Keratinocyte (primary cell): ENCODE data around the gene GPR176. TPM values are rescaled to one million over a fixed set of nuclear protein-coding genes. Genes with fewer than 3 reads are reported as not detected.

Experiments used
- DNase-seq: peaks from one replicate; pipeline ENCODE4 v3.0.0-alpha.2; 2011; ENCODE audit warnings: low read depth, missing footprints, low spot score
- FAIRE-seq: peaks from 2 replicates; lab custom pipeline; 2011; peaks lifted over from hg19 to GRCh38; lab: Jason Lieb, UNC
- H2AFZ ChIP-seq: 2 replicates; pipeline ENCODE4 v1.6.0; 2012; ENCODE audit warnings: low read length, control low read depth, inconsistent platforms; ENCODE audit not compliant: control insufficient read depth
- H3K27ac ChIP-seq: 2 replicates; pipeline ENCODE4 v1.5.1; 2011; ENCODE audit warnings: low read length; ENCODE audit not compliant: control insufficient read depth, insufficient read depth
- H3K27me3 ChIP-seq: 3 replicates; pipeline ENCODE4 v1.6.0; 2011; ENCODE audit warnings: low read length; ENCODE audit not compliant: control insufficient read depth, insufficient read depth; ENCODE audit errors: extremely low read depth
- H3K36me3 ChIP-seq, 2 experiments: 2 replicates in 1 of 2; 3 replicates in 1 of 2; pipeline ENCODE4 v1.5.1; 2011; ENCODE audit warnings: low read length in 2 of 2, mild to moderate bottlenecking in 1 of 2; ENCODE audit not compliant: control insufficient read depth in 2 of 2, insufficient read depth in 2 of 2; ENCODE audit errors: extremely low read depth in 1 of 2
- H3K4me1 ChIP-seq: 3 replicates; pipeline ENCODE4 v1.5.1; 2011; ENCODE audit warnings: low read length; ENCODE audit not compliant: control insufficient read depth, insufficient read depth; ENCODE audit errors: extremely low read depth
- H3K4me2 ChIP-seq: 3 replicates; pipeline ENCODE4 v1.6.0; 2011; ENCODE audit warnings: low read depth, low read length; ENCODE audit not compliant: control insufficient read depth, insufficient read depth; ENCODE audit errors: extremely low read depth
- H3K4me3 ChIP-seq, 3 experiments: fragments of 200-600 bp in 1 of 3; sonication (generic) in 1 of 3; 2 replicates in 2 of 3; 3 replicates in 1 of 3; pipeline ENCODE4 v1.5.1; 2011 to 2016; ENCODE audit warnings: low read length in 3 of 3, mild to moderate bottlenecking in 3 of 3, control low read depth in 2 of 3, inconsistent platforms in 1 of 3, low read depth in 1 of 3, mixed read lengths in 1 of 3, mixed run types in 1 of 3, moderate library complexity in 1 of 3; ENCODE audit not compliant: control insufficient read depth in 2 of 3, insufficient read depth in 2 of 3; ENCODE audit errors: extremely low read depth in 1 of 3
- H3K79me2 ChIP-seq: 2 replicates; pipeline ENCODE4 v1.6.0; 2012; ENCODE audit warnings: low read length; ENCODE audit not compliant: control insufficient read depth, insufficient read depth
- H3K9ac ChIP-seq: 3 replicates; pipeline ENCODE4 v1.6.0; 2011; ENCODE audit warnings: low read length; ENCODE audit not compliant: control insufficient read depth, insufficient read depth; ENCODE audit errors: extremely low read depth
- H3K9me1 ChIP-seq: 3 replicates; pipeline ENCODE4 v1.6.0; 2011; ENCODE audit warnings: low read length; ENCODE audit not compliant: control insufficient read depth, insufficient read depth; ENCODE audit errors: extremely low read depth
- H3K9me3 ChIP-seq: 2 replicates; pipeline ENCODE4 v1.5.1; 2012; ENCODE audit warnings: low read depth, low read length; ENCODE audit not compliant: control insufficient read depth
- H4K20me1 ChIP-seq: 3 replicates; pipeline ENCODE4 v1.6.0; 2011; ENCODE audit warnings: low read length; ENCODE audit not compliant: control insufficient read depth, insufficient read depth; ENCODE audit errors: extremely low read depth
- CTCF ChIP-seq, 3 experiments: IDR thresholded peaks in 1 of 3; conservative IDR thresholded peaks in 1 of 3; optimal IDR thresholded peaks in 1 of 3; 2 replicates in 2 of 3; 3 replicates in 1 of 3; pipeline versions ENCODE3 to v1.5.1; 2011; ENCODE audit warnings: low read length in 3 of 3, mild to moderate bottlenecking in 3 of 3, moderate library complexity in 2 of 3, control low read depth in 1 of 3, inconsistent platforms in 1 of 3; ENCODE audit not compliant: insufficient read depth in 2 of 3; ENCODE audit errors: extremely low read depth in 1 of 3
- EZH2 ChIP-seq: IDR thresholded peaks from one replicate; pipeline ENCODE4 v1.6.1; 2012; ENCODE audit warnings: inconsistent platforms, mild to moderate bottlenecking, low read length, moderate library complexity
- dilution Hi-C: fragments of 300-500 bp; cut with MboI; formaldehyde crosslinking; loops from one replicate; pipeline ENCODE4 v1.7.0; 2020; ENCODE audit warnings: low sequenced_read_pairs; ENCODE audit not compliant: extremely low pct_ligation_motif_present
- polyA plus RNA-seq, 5 experiments: library from polyadenylated mRNA; depleted of rRNA in 3 of 5; stranded (reverse) in 3 of 5; stranded (forward) in 1 of 5; unstranded in 1 of 5; fragments of >200 nt; gene quantifications; 1 replicate in 1 of 5; 2 replicates in 3 of 5; 3 replicates in 1 of 5; pipeline versions ENCODE4 v1.2.1 to v1.2.3, GENCODE V29; 2011 to 2012; ENCODE audit warnings: missing spikeins in 2 of 5, low read depth in 1 of 5, low replicate concordance in 1 of 5

Gene GPR176
- polyA plus RNA-seq, 1 donor (not counting 4 experiments of a cell fraction or from before 2014, with no cell fraction given): 12.5 TPM

DNA sequence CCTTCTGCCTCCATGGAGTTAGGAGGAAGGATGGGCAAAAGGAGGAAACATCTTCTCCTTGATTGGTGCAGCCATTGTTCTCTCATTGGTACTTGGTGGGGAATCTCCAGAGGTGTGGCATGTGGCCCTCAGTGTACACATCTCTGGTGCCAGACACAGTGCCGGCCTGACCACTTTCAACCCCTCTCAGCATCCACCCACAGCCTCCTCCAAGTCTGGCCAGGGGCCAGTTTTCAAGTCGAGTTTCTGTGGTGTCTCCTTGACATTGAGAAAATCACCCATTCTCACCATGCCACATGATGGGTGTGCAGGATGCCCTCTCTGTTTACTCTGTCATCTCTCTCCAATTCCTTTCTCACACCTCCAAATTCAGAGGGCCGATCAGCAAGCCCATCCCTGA, 124.6 kb downstream of the GPR176 start:
- Histone ChIP-seq H3K4me3 (no peak overlapping the region), H3K9me1 (no peaks in the 10 kb centered on the region), H3K36me3 (peaks cover 0 to 3% of the 10 kb centered on the region in 2 experiments), H4K20me1 (no peaks in the 10 kb centered on the region), H3K79me2 (no peaks in the 10 kb centered on the region), H3K4me1 (no peaks in the 10 kb centered on the region), H2AFZ (no peak overlapping the region), H3K27me3 (no peaks in the 10 kb centered on the region), H3K4me2 (no peak overlapping the region), H3K27ac (no peak overlapping the region), H3K9me3 (no peaks in the 10 kb centered on the region), H3K9ac (no peak overlapping the region)
- no peak for DNase-seq
- FAIRE-seq: no peak
- dilution Hi-C loops: no loop called here
- TF ChIP-seq EZH2 (no peak), CTCF (optimal IDR thresholded peaks at IDR 0.05 in 1 of 3, IDR thresholded peaks at IDR 0.05 in 1 of 3, conservative IDR thresholded peaks at IDR 0.05 in 1 of 3; ENCODE audit: extremely low read depth in 1 of 3, insufficient read depth in 2 of 3, low read length in 3 of 3) (no peak)

GRCh38 chr15:39794954-39795353, 125.1 kb downstream of the GPR176 start:
- TF ChIP-seq EZH2: no peak
- TF ChIP-seq CTCF (optimal IDR thresholded peaks at IDR 0.05 in 1 of 3, IDR thresholded peaks at IDR 0.05 in 1 of 3, conservative IDR thresholded peaks at IDR 0.05 in 1 of 3; ENCODE audit: extremely low read depth in 1 of 3, insufficient read depth in 2 of 3, low read length in 3 of 3): no peak
- Histone ChIP-seq H3K9me1 (no peaks in the 10 kb centered on the region), H3K9me3 (no peaks in the 10 kb centered on the region), H3K27me3 (no peaks in the 10 kb centered on the region), H4K20me1 (no peaks in the 10 kb centered on the region), H3K36me3 (peaks cover 0 to 3% of the 10 kb centered on the region in 2 experiments), H3K79me2 (no peaks in the 10 kb centered on the region), H3K27ac (no peak overlapping the region), H2AFZ (no peak overlapping the region), H3K4me1 (no peaks in the 10 kb centered on the region), H3K9ac (no peak overlapping the region), H3K4me3 (no peak overlapping the region), H3K4me2 (no peak overlapping the region)
- DNase-seq (no peak), FAIRE-seq (no peak)
- dilution Hi-C loops: no loop called here
